Measurements from ENCODE around the gene R3HDM2. TPM values are rescaled to one million over a fixed set of nuclear protein-coding genes. Genes with fewer than 3 reads are reported as not detected.
"Not testable (repeated sequence)": the region's sequence is repeated elsewhere in the genome, so short reads cannot be mapped to it uniquely, and the experiment has no call there.

The R3HDM2 gene
- total RNA-seq, 4 donors from 2014 or later: 43.4 to 97.6 (median 65.1) TPM

- no peaks in the 10 kb centered on the region for H3K27me3 ChIP-seq
- H3K9me3 ChIP-seq: no peaks in the 10 kb centered on the region
- no peak for DNase-seq (ENCODE audit: low spot score in 2 of 2)
- WGBS: 98% methylated on average over 2 of the region's 2 CpGs
- peaks cover 6% of the 10 kb centered on the region for H3K36me3 ChIP-seq
- H3K4me1 ChIP-seq: no peaks in the 10 kb centered on the region
- TF ChIP-seq CTCF (IDR thresholded peaks at IDR 0.05) (no peak), POLR2AphosphoS5 (IDR thresholded peaks at IDR 0.05) (no peak), EP300 (IDR thresholded peaks at IDR 0.05) (no peak), POLR2A (IDR thresholded peaks at IDR 0.05) (no peak)
- H3K4me3 ChIP-seq: no peak overlapping the region
- H3K27ac ChIP-seq: no peak overlapping the region
Measured at GRCh38 chr12:57419495-57419894, 11.3 kb downstream of the R3HDM2 start.

GRCh38 chr12:57418255-57418654 lies 12.6 kb downstream of the R3HDM2 start:
- Histone ChIP-seq H3K27me3 (no peaks in the 10 kb centered on the region), H3K9me3 (no peaks in the 10 kb centered on the region), H3K27ac (no peak overlapping the region), H3K36me3 (peaks cover 4% of the 10 kb centered on the region), H3K4me1 (no peaks in the 10 kb centered on the region), H3K4me3 (no peak overlapping the region)
- no peak for DNase-seq (ENCODE audit: low spot score in 2 of 2)
- WGBS: 89% methylated on average over 9 of the region's 9 CpGs
- TF ChIP-seq CTCF (IDR thresholded peaks at IDR 0.05) (no peak), EP300 (IDR thresholded peaks at IDR 0.05) (no peak), POLR2AphosphoS5 (IDR thresholded peaks at IDR 0.05) (no peak)

GRCh38 chr12:57416039-57416996 lies 14.5 kb downstream of the R3HDM2 start:
- Histone ChIP-seq H3K36me3 (no peaks in the 10 kb centered on the region), H3K4me3 (no peak overlapping the region), H3K27ac (no peak overlapping the region), H3K27me3 (no peaks in the 10 kb centered on the region), H3K4me1 (no peaks in the 10 kb centered on the region), H3K9me3 (no peaks in the 10 kb centered on the region)
- 87% methylated on average over 8 of the region's 8 CpGs for WGBS
- no peak for DNase-seq (ENCODE audit: low spot score in 2 of 2)
- TF ChIP-seq POLR2A (IDR thresholded peaks at IDR 0.05) (no peak), EP300 (IDR thresholded peaks at IDR 0.05) (no peak), CTCF (IDR thresholded peaks at IDR 0.05) (no peak), POLR2AphosphoS5 (IDR thresholded peaks at IDR 0.05) (no peak)

GRCh38 chr12:57415088-57415487 lies 15.8 kb downstream of the R3HDM2 start:
- Histone ChIP-seq H3K27ac (no peak overlapping the region), H3K36me3 (no peaks in the 10 kb centered on the region), H3K4me1 (no peaks in the 10 kb centered on the region), H3K4me3 (no peak overlapping the region), H3K27me3 (no peaks in the 10 kb centered on the region), H3K9me3 (no peaks in the 10 kb centered on the region)
- 84% methylated on average over 2 of the region's 2 CpGs for WGBS
- DNase-seq (ENCODE audit: low spot score in 2 of 2): no peak
- no peak for TF ChIP-seq EP300 (IDR thresholded peaks at IDR 0.05)
- no peak for TF ChIP-seq CTCF (IDR thresholded peaks at IDR 0.05)

GRCh38 chr12:57414160-57414559 lies 16.7 kb downstream of the R3HDM2 start:
- WGBS: 93% methylated on average over 6 of the region's 6 CpGs
- H3K4me3 ChIP-seq; H3K27ac ChIP-seq; H3K36me3 ChIP-seq; H3K9me3 ChIP-seq; DNase-seq (ENCODE audit: low spot score in 2 of 2); H3K4me1 ChIP-seq; H3K27me3 ChIP-seq: not testable (repeated sequence)

Data from suprapubic skin (tissue), 4 donors.